ENCODE measurements around the gene SORL1.

SORL1 gene

DNA sequence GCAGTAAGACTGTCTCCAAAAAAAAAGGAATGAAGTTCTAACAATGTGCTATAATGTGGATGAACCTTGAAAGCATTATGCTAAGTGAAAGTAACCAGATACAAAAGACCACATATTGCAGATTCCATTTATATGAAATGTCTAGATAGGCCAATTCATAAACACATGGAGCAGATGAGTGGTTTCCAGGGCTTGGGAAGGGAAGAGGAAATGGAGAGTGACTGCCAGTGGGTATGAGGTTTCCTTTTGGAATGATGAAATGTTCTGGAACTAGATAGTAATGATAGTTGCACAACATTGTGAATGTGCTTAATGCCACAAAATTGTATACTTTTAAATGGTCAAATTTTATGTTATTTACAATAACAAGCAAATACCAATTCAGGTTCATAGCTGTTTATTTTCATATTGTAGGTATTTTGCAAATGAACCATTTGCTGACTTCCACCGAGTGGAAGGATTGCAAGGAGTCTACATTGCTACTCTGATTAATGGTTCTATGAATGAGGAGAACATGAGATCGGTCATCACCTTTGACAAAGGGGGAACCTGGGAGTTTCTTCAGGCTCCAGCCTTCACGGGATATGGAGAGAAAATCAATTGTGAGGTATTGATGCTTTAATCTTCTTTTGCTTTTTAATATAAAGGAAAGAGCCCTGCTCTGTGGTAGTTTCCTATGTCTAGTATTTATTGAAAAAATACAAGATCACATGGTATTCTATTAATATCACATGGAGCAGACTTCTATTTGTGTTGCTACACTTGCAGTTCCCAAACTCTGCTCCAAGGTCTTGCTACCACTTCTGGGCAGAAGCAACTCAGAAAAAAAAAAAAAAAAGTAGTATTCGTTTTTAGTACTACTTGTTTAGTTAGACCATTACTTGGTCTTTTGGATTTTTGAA, 68.4 kb downstream of the SORL1 start:
- no peak for DNase-seq
- in situ Hi-C loops (cut with HindIII; ENCODE audit: low pct_ligation_motif_present, low pct_unique_long_range_greater_than_20kb, low sequenced_read_pairs): no loop called here

GRCh38 chr11:121521145-121522042, 69.3 kb downstream of the SORL1 start:
- no peak for DNase-seq
- in situ Hi-C loops (cut with HindIII; ENCODE audit: low pct_ligation_motif_present, low pct_unique_long_range_greater_than_20kb, low sequenced_read_pairs): no loop called here

DNA sequence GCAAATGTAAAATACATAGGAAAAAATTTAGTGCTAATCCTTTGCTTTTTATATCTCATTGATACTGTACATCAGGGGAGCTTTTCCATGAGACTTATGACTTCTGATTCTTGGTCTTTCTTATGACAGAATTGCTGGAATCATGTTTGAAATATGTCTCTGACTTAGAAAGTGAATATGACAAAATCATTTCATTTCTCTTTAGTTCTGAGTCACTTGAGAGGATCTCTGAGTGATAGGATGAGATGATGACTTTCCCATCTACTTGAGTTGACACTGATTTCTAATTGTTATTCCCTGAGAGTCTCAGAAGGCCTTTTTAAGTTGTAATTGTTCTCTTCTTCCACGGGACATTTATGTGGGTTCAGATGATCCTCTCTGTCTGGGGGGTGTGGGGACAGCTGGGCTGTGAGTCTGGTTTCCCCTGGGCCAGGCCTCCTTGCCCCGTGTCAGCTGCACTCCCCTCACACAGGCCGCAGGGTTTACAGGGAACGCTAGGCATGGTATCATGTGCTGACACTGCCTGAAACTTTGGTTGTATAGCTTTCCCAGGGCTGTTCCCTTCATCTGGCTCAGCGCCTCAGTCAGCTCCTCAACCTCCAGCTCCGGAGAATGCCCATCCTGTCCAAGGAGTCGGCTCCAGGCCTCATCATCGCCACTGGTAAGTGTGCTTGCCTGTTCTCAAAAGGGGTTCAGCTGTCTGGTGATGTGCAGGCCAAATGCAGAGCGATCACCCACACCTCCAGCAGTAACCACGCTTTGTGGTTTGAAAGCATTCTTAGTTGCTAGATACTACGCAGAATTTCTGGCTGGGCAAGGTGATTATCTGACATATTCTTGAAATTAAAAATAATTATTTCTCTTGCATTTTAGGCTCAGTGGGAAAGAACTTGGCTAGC, 70.2 kb downstream of the SORL1 start:
- DNase-seq: no peak
- in situ Hi-C loops (cut with HindIII; ENCODE audit: low pct_ligation_motif_present, low pct_unique_long_range_greater_than_20kb, low sequenced_read_pairs): no loop called here

- DNase-seq: no peak
- in situ Hi-C loops (cut with HindIII; ENCODE audit: low pct_ligation_motif_present, low pct_unique_long_range_greater_than_20kb, low sequenced_read_pairs): no loop called here
Measured at GRCh38 chr11:121523581-121524232, 71.6 kb downstream of the SORL1 start.

DNA sequence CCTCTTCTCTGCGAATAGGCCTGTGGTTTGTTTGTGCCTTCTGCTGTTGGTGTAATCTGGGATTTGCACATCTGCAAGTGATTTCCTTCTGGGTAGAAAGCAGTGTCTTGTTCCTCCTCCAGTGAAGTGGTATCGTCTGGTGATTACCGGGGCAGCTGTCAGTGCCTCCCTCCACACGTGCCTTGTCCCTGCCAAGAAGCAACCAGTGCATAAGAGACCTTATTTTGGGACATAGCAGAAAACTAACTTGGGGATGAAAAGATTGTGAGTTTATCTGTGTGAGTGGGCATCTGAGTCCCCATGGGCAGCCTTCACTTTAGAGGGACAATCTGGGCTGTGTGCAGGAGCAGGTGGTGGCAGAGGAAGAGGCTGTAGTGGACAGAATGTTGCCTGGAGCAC, 72.1 kb downstream of the SORL1 start:
- in situ Hi-C loops (cut with HindIII; ENCODE audit: low pct_ligation_motif_present, low pct_unique_long_range_greater_than_20kb, low sequenced_read_pairs): no loop called here
- no peak for DNase-seq

GRCh38 chr11:121525376-121525775, 73.3 kb downstream of the SORL1 start:
- in situ Hi-C loops (cut with HindIII; ENCODE audit: low pct_ligation_motif_present, low pct_unique_long_range_greater_than_20kb, low sequenced_read_pairs): no loop called here

GRCh38 chr11:121530257-121530656, 78.1 kb downstream of the SORL1 start:
- no peak for DNase-seq
- in situ Hi-C loops (cut with HindIII; ENCODE audit: low pct_ligation_motif_present, low pct_unique_long_range_greater_than_20kb, low sequenced_read_pairs): no loop called here

More at GRCh38 chr11:121525376-121525775, 73.3 kb downstream of the SORL1 start:
- no peak for DNase-seq

DNA sequence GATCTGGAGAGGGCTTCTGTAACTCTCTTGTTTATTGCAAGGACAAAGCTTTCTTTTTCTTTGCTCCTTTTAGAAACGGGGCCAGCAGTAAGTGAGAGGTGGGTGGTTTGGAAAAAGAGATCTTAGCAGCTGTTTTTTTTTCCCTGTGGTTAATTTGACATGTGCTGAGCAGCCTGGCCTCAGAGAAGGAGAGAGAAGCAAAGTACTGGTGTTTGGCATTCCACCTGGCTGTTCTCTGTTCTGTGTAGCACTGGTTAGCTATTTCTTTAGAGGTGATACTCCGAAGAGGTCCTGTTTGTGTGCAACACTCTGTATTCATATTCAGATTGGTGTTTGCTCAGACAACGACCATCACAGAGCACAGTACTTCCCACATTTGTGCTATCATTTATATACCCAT, 81.5 kb downstream of the SORL1 start:
- DNase-seq: no peak
- in situ Hi-C loops (cut with HindIII; ENCODE audit: low pct_ligation_motif_present, low pct_unique_long_range_greater_than_20kb, low sequenced_read_pairs): no loop called here

DNA sequence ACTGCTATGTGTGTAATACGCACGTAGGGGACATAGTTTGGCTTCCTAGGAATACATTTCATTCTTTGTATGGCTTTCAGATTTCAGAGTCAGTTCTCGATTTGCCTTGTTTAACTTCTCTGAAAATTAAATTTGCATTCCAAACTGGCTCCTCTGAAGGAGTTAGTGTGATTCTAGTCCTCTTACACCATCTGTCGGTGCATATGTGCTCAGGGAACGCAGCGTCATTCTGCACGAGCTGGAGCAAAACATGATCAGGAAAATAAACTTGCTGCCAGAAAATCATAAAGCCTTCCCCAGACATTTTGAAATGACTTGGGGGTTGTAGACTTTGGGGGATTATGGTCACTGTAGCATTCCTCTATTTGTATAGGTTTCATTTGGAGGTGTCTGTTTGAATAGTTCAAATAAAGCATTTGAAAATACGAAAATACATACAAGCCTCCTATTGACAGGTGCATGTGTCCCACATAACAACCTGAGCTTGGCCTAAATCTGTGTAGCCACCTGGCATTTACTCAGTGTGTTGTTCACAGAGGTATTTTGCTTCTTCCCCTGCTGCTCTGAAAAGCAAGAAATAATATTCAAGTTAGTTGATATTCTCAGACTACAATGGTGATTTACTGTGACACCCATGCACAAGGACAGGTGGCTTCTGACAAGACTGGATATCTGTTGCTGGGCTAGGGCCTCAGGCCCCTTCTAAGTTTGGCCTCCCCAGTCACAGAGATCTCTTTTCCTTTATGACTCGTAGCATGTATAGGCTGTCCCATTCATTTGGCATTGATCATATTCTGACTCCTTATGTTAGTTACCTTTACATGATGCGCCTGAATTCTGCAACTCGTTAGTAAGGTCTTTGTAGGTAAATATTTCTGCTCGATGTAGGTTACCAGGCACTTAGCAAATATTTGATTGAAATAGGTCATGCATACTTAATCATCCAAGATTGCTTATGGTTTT, 82.3 kb downstream of the SORL1 start:
- in situ Hi-C loops (cut with HindIII; ENCODE audit: low pct_ligation_motif_present, low pct_unique_long_range_greater_than_20kb, low sequenced_read_pairs): no loop called here
- no peak for DNase-seq

DNA sequence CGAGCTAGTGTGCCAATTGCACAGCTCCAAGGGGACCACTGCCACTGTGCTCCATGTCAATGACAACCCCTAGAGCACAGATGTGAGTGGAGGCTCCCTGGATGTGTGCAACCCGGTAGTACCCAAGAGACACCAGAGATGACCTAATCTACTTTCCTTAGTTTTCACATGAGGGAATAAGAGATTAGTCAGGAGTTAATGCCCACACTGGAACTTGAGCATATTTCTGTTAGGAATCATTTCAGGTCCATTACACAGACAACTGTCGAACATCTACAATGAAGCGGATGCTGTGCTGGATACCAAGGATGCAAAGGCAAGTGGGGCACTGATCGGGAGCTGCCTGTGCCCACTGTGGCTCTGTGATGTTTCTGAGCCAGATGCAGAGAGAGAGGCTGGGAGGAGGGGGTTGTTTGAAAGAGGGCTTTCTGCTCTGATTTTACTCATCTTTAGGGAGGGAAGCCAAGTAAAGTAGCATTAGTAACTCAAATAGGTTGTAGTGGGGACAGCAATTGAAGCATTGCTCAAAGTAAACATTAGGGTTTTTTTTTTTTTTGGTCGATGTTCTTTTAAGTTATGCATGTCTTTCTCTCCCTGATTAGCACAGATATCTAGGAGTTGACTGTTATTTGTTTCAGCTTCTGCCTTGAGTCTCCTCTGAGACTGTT, 83.1 kb downstream of the SORL1 start:
- in situ Hi-C loops (cut with HindIII; ENCODE audit: low pct_ligation_motif_present, low pct_unique_long_range_greater_than_20kb, low sequenced_read_pairs): no loop called here
- DNase-seq: no peak

DNA sequence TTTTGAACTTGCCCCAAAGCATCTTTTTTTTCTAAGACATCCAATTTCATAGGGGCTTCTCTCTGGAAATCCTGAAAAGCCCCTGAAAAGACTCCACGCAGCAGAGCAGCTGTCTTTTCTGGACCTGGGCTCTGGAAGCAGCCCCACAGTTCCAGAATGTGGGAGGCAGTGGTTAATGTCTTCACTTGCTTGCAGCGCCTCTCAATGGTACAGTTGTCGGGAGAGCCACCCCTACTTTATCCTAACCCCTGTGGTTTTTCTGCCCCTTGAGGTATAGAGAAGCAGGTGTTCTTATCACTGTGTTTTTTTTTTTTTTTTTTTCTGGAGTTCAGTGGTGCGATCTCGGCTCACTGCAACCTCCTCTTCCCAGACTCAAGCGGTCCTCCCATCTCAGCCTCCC, 84.0 kb downstream of the SORL1 start:
- in situ Hi-C loops (cut with HindIII; ENCODE audit: low pct_ligation_motif_present, low pct_unique_long_range_greater_than_20kb, low sequenced_read_pairs): no loop called here
- no peak for DNase-seq

- DNase-seq: no peak
- in situ Hi-C loops (cut with HindIII; ENCODE audit: low pct_ligation_motif_present, low pct_unique_long_range_greater_than_20kb, low sequenced_read_pairs): no loop called here
Measured at GRCh38 chr11:121538054-121538453, 85.9 kb downstream of the SORL1 start.

- no peak for DNase-seq
Measured at GRCh38 chr11:121539000-121539399, 86.9 kb downstream of the SORL1 start.

GRCh38 chr11:121540627-121541026, 88.5 kb downstream of the SORL1 start:
- in situ Hi-C loops (cut with HindIII; ENCODE audit: low pct_ligation_motif_present, low pct_unique_long_range_greater_than_20kb, low sequenced_read_pairs): no loop called here
- DNase-seq: no peak

More at GRCh38 chr11:121539000-121539399, 86.9 kb downstream of the SORL1 start:
- in situ Hi-C loops (cut with HindIII; ENCODE audit: low pct_ligation_motif_present, low pct_unique_long_range_greater_than_20kb, low sequenced_read_pairs): no loop called here

GRCh38 chr11:121543836-121544380, 91.8 kb downstream of the SORL1 start:
- in situ Hi-C loops (cut with HindIII; ENCODE audit: low pct_ligation_motif_present, low pct_unique_long_range_greater_than_20kb, low sequenced_read_pairs): no loop called here
- DNase-seq: no peak

- no peak for DNase-seq
Measured at GRCh38 chr11:121544956-121545355, 92.8 kb downstream of the SORL1 start.

More at GRCh38 chr11:121544956-121545355, 92.8 kb downstream of the SORL1 start:
- in situ Hi-C loops (cut with HindIII; ENCODE audit: low pct_ligation_motif_present, low pct_unique_long_range_greater_than_20kb, low sequenced_read_pairs): no loop called here

Data from ACHN (cell line).